GM12878 (cell line): Measurements from ENCODE around the gene KIF12.

Experiments
- NFYA ChIP-seq: IDR thresholded peaks from 2 replicates; pipeline ENCODE4 v1.6.1; 2011; ENCODE audit warnings: low read depth, mild to moderate bottlenecking, low read length, improper control_type of control experiment, borderline replicate concordance
- TAF1 ChIP-seq: IDR thresholded peaks from 2 replicates; pipeline ENCODE4 v1.6.1; 2011; ENCODE audit warnings: mild to moderate bottlenecking, low read depth, low read length, borderline replicate concordance
- TF ChIP-seq, protein P1 (sequence below), 3 experiments: IDR thresholded peaks in 2 of 3; conservative IDR thresholded peaks in 1 of 3; 2 replicates each; pipeline ENCODE4 v1.5.1; 2011; ENCODE audit warnings: low read depth in 3 of 3, low read length in 3 of 3, mild to moderate bottlenecking in 3 of 3, control low read depth in 2 of 3, moderate library complexity in 2 of 3, inconsistent platforms in 1 of 3, mixed read lengths in 1 of 3; ENCODE audit not compliant: control insufficient read depth in 2 of 3, insufficient read depth in 1 of 3; ENCODE audit errors: extremely low read depth in 1 of 3

DNA sequence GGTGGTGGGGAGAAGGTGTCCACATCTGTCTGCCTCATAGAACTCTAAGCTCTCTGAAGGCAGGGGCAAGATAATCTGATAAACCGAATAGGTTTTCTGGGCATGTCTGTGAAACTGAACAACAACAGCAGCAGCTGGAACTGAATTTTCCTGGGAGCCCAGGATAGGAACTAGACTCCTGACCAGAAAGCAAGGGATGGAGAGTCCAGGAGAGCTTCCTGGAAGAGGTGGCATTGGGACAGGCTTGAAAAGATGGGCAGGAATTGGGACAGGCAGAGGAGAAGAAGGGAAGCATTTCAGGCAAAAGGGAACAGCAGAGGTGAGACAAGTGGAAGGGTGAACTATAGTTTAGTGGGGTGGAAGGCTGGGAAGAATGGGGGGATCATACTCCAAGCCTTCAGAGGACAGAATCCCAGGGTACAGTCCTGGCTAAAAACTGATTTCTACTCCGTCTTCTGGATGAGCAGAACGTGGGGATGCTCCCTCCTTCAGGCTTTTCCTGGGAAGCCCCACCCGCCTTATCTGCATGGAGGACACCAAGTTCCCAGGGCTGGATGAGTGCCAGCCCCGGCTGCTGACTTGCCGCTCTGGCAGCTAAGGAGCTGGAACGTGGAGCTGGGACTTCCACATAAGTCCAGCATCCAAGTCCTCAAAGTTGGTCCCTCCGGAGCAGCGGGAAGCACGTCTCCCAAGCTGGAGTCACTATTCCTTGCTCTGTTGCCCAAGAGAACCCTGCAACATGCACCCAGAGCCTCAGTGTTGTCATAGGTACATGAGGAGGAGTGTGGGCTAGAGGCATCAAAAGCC lies 13.9 kb upstream of the KIF12 start:
- TF ChIP-seq NFYA (no peak), TAF1 (no peak)
- TF ChIP-seq, protein P1, sequence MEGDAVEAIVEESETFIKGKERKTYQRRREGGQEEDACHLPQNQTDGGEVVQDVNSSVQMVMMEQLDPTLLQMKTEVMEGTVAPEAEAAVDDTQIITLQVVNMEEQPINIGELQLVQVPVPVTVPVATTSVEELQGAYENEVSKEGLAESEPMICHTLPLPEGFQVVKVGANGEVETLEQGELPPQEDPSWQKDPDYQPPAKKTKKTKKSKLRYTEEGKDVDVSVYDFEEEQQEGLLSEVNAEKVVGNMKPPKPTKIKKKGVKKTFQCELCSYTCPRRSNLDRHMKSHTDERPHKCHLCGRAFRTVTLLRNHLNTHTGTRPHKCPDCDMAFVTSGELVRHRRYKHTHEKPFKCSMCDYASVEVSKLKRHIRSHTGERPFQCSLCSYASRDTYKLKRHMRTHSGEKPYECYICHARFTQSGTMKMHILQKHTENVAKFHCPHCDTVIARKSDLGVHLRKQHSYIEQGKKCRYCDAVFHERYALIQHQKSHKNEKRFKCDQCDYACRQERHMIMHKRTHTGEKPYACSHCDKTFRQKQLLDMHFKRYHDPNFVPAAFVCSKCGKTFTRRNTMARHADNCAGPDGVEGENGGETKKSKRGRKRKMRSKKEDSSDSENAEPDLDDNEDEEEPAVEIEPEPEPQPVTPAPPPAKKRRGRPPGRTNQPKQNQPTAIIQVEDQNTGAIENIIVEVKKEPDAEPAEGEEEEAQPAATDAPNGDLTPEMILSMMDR (IDR thresholded peaks at IDR 0.05 in 2 of 3, conservative IDR thresholded peaks at IDR 0.05 in 1 of 3; ENCODE audit: control insufficient read depth in 2 of 3, extremely low read depth in 1 of 3, insufficient read depth in 1 of 3, low read depth in 3 of 3, low read length in 3 of 3) = no peak
